ENCODE data around the gene PSG5. TPM values are rescaled to one million over a fixed set of nuclear protein-coding genes. Genes with fewer than 3 reads are reported as not detected.
"Not testable (repeated sequence)": the region's sequence is repeated elsewhere in the genome, so short reads cannot be mapped to it uniquely, and the experiment has no call there.

Gene PSG5
- total and polyA plus RNA-seq, 9 donors = not detected

DNA sequence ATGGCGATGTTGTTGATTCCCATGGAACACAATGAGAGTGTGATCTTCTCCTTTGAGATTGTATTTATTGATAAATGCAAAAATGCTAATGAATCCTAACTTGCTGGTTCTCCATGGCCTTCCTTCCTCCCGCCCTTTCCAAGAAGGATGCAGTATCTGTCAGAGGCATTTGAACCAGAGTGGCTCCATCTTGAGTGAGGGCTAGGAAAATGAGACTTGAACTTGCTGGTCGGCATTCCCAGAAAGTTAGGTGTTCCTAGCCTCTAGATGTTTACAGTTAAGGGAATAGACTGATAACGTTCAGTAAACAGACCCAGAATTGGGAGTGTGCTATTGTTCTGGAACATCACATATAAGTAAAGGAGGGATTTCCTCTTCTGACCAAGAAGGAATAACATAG is 59.6 kb downstream of the PSG5 start:
- intact Hi-C loops (cut with DNase I) = no loop called here
- TF ChIP-seq CTCF (IDR thresholded peaks at IDR 0.05) (no peak), EP300 (IDR thresholded peaks at IDR 0.05) (no peak), POLR2A (IDR thresholded peaks at IDR 0.05) (no peak)
- no peaks in the 10 kb centered on the region for H3K9me3 ChIP-seq
- WGBS, 3 donors = 64 to 87% (median 75%) methylated on average over 4 of the region's 4 CpGs
- no peak overlapping the region for H3K27ac ChIP-seq
- no peak for DNase-seq
- no peaks in the 10 kb centered on the region for H3K36me3 ChIP-seq
- no peaks in the 10 kb centered on the region for H3K27me3 ChIP-seq
- H3K4me3 ChIP-seq = no peak overlapping the region
- H3K4me1 ChIP-seq (ENCODE audit: insufficient read depth) = no peaks in the 10 kb centered on the region

DNA sequence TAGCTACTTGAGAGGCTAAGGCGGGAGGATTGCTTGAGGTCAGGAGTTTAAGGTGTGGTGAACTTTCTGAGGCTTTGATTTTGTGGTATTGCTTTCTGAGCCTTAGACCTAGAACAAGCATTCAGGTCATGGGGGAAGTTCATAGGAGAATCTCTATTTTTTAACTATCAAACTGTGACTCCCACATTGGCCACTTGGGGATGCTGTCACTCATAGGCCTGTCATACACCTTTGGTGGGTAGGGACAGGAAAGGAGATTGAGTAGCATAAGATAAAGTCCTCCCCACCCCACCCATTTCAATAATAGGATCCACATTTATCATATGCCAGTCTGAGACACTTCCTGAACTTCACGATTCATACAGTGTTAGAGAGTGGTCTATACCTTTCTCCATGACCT is 62.0 kb downstream of the PSG5 start:
- Histone ChIP-seq H3K9me3 (no peaks in the 10 kb centered on the region), H3K27ac (no peak overlapping the region), H3K27me3 (no peaks in the 10 kb centered on the region), H3K4me3 (no peak overlapping the region), H3K4me1 (ENCODE audit: insufficient read depth) (no peaks in the 10 kb centered on the region), H3K36me3 (no peaks in the 10 kb centered on the region)
- TF ChIP-seq POLR2A (IDR thresholded peaks at IDR 0.05) = no peak
- intact Hi-C loops (cut with DNase I) = no loop called here
- no peak for DNase-seq
- WGBS, 3 donors = 64 to 77% (median 75%) methylated on average over 2 of the region's 2 CpGs

DNA sequence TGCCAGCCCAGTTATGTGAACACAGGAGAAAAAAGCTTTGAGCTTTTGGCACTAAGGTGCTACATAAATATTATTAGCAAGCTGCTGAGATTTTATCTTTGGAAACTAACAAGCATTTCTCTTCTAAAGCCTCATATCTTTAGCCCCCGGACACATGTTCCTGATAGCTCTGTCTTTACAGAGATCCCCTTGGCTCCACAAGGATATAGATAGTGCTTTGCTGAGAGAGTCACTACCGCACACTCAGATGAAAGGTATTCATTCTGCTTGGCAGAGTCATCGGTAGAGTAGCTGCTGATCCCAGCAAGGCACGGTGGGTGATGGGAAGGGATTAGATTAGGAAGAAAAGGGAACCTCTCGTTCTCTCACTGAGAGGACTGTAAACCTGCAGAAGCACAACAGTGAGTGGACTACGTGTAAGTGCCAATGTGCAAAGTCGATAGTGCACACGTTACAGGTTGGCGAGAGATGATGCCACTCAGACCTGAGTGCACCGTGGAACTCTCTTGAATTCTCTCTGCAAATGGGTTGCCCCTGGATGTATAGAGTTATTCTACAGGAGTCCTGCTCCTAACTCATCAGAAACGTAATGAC is 65.8 kb downstream of the PSG5 start:
- H3K27me3 ChIP-seq; H3K4me1 ChIP-seq (ENCODE audit: insufficient read depth); H3K27ac ChIP-seq; H3K9me3 ChIP-seq; DNase-seq; intact Hi-C loops (cut with DNase I); H3K36me3 ChIP-seq; H3K4me3 ChIP-seq: not testable (repeated sequence)
- WGBS, 3 donors = 71 to 81% (median 75%) methylated on average over 11 of the region's 11 CpGs

- intact Hi-C loops (cut with DNase I); H3K9me3 ChIP-seq; H3K27ac ChIP-seq; H3K4me3 ChIP-seq; H3K36me3 ChIP-seq; DNase-seq; H3K27me3 ChIP-seq; H3K4me1 ChIP-seq (ENCODE audit: insufficient read depth): not testable (repeated sequence)
- WGBS, 3 donors = 64 to 67% (median 66%) methylated on average over 3 of the region's 3 CpGs
Measured at GRCh38 chr19:43119526-43119925, 66.8 kb downstream of the PSG5 start.

Other genes with a start within 250 kb of the PSG5 start
- gene PSG7, start 249.3 kb downstream of the PSG5 start, total RNA-seq = not detected
- under 1 TPM in 1 of 2 donors, not detected in 1; 0.13 TPM for gene PSG7, start 249.3 kb downstream of the PSG5 start, polyA plus RNA-seq
- not detected for gene PSG11, start 160.1 kb downstream of the PSG5 start, total RNA-seq
- gene PSG11, start 160.1 kb downstream of the PSG5 start, polyA plus RNA-seq = not detected
- not detected for gene PSG2, start 103.8 kb downstream of the PSG5 start, total RNA-seq
- not detected for gene PSG2, start 103.8 kb downstream of the PSG5 start, polyA plus RNA-seq
- not detected for gene PSG4, start 19.1 kb upstream of the PSG5 start, total RNA-seq
- gene PSG4, start 19.1 kb upstream of the PSG5 start, polyA plus RNA-seq = not detected
- gene PSG9, start 83.0 kb upstream of the PSG5 start, total RNA-seq = not detected
- gene PSG9, start 83.0 kb upstream of the PSG5 start, polyA plus RNA-seq = not detected
- under 1 TPM in 4 of 7 donors, not detected in 3; 0.12 to 0.55 (median 0.18) TPM for gene CD177, start 167.2 kb upstream of the PSG5 start, total RNA-seq
- gene CD177, start 167.2 kb upstream of the PSG5 start, polyA plus RNA-seq = under 1 TPM; 0.06 to 0.82 TPM
- not detected for gene TEX101, start 228.4 kb upstream of the PSG5 start, total RNA-seq
- not detected for gene TEX101, start 228.4 kb upstream of the PSG5 start, polyA plus RNA-seq

Data from ovary (tissue), 9 donors.